Immature natural killer cell (primary cell): ENCODE data around the gene RAPGEF5. TPM values are rescaled to one million over a fixed set of nuclear protein-coding genes. Genes with fewer than 3 reads are reported as not detected.

Experiments used
- DNase-seq, 3 donors: peaks; one replicate each; pipeline ENCODE4 v3.0.0; 2022; ENCODE audit warnings: mixed read lengths in 1 of 3
- H3K27ac Mint-ChIP-seq, 6 donors: one replicate each; pipeline ENCODE4 v1.8.0; 2020; ENCODE audit warnings: mixed read lengths in 6 of 6, mild to moderate bottlenecking in 5 of 6, inconsistent platforms in 4 of 6, moderate library complexity in 3 of 6
- H3K27me3 Mint-ChIP-seq, 3 donors: one replicate each; pipeline ENCODE4 v1.8.0; 2020 to 2021; ENCODE audit warnings: low read depth in 3 of 3, mild to moderate bottlenecking in 3 of 3, mixed read lengths in 3 of 3, moderate library complexity in 3 of 3, inconsistent platforms in 1 of 3
- H3K36me3 Mint-ChIP-seq, 3 donors: one replicate each; pipeline ENCODE4 v1.8.0; 2020; ENCODE audit warnings: mixed read lengths in 3 of 3, inconsistent platforms in 2 of 3, mild to moderate bottlenecking in 2 of 3
- H3K4me1 Mint-ChIP-seq, 2 donors: one replicate each; pipeline ENCODE4 v1.8.0; 2020; ENCODE audit warnings: inconsistent platforms in 2 of 2, mild to moderate bottlenecking in 2 of 2, mixed read lengths in 2 of 2, moderate library complexity in 1 of 2
- H3K4me3 Mint-ChIP-seq, 5 donors: one replicate each; pipeline ENCODE4 v1.8.0; 2020; ENCODE audit warnings: mild to moderate bottlenecking in 5 of 5, mixed read lengths in 5 of 5, inconsistent platforms in 3 of 5, moderate library complexity in 3 of 5
- H3K9me3 Mint-ChIP-seq, 6 donors: one replicate each; pipeline ENCODE4 v1.8.0; 2020; ENCODE audit warnings: mild to moderate bottlenecking in 6 of 6, mixed read lengths in 6 of 6, inconsistent platforms in 4 of 6, moderate library complexity in 3 of 6
- polyA plus RNA-seq, 3 donors: library from polyadenylated mRNA; unstranded; fragments of 300-500 nt; fragmentation: Illumina TruSeq; gene quantifications; one replicate each; pipeline ENCODE4 v1.2.3, GENCODE V29; 2021

Gene RAPGEF5
- polyA plus RNA-seq, 3 donors from 2014 or later, result 0.11 TPM; not detected in 2

DNA sequence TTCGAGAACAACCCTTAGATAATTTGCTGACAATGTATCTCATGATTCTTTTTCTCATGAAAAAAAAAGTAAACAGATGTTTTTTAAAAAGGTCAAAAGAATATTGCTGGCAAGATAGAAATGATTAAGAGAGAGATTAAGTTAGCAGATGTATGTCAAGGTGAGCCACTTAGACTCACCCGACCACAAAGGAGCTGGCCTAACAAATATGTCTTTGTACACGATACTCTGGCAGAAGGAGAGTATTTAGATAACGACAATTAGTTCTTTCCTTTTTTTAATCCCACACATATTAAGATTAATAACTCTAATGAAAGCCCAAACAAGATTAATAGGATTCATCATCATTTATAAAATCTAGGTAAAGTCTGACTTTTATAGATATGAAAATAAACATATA lies 156.7 kb downstream of the RAPGEF5 start:
- H3K27me3 Mint-ChIP-seq, result peaks cover 0 to 9% (median 0%) of the 10 kb centered on the region in 3 donors
- no peak overlapping the region for H3K4me3 Mint-ChIP-seq
- no peaks in the 10 kb centered on the region for H3K36me3 Mint-ChIP-seq
- no peaks in the 10 kb centered on the region for H3K4me1 Mint-ChIP-seq
- DNase-seq, result no peak
- no peak overlapping the region for H3K27ac Mint-ChIP-seq
- peaks cover 0 to 2% (median 0%) of the 10 kb centered on the region in 6 donors for H3K9me3 Mint-ChIP-seq

DNA sequence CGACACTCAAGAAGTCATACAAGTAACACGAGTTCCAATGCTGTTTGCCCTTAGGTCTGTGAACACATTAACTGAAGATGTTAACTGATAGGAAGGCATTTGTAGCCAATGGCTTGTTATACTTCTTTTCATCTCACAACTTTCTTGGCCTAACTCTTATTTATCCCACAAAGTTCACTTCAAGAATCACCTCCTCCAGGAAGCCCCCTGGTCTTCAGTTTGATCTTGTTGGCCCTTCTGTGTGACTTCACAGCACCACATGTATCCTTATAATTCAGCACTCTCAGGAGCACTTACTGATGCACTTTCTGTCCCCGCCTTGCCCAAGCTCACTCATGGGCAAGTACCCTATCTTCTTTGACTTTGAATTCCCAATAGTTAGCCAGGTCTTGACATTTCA lies 159.6 kb downstream of the RAPGEF5 start:
- Mint-ChIP-seq H3K9me3 (no peaks in the 10 kb centered on the region), H3K36me3 (no peaks in the 10 kb centered on the region), H3K4me3 (no peak overlapping the region), H3K27me3 (peaks cover 0 to 9% (median 0%) of the 10 kb centered on the region in 3 donors), H3K27ac (no peak overlapping the region), H3K4me1 (no peaks in the 10 kb centered on the region)
- DNase-seq, result no peak

DNA sequence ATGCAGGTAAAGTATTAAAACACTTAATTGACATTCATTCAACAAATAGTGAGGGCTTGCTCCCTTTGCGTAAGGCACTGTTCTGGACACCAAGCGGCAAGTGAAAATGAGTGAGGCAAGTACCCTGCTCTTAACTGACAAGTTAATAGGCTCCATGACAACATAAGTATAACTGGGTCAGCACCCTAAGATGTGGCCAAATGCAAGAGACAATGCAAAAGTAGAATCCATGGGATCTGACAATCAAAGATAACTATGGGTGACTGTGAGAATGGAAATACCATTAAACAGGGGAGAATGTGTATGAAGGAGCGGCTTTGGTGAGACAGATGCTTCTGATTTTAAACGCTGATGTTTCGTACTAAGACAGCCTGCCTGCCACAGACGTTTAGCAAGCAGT lies 160.5 kb downstream of the RAPGEF5 start:
- no peak overlapping the region for H3K4me3 Mint-ChIP-seq
- no peak overlapping the region for H3K27ac Mint-ChIP-seq
- peaks cover 0 to 9% (median 0%) of the 10 kb centered on the region in 3 donors for H3K27me3 Mint-ChIP-seq
- no peaks in the 10 kb centered on the region for H3K36me3 Mint-ChIP-seq
- H3K9me3 Mint-ChIP-seq, result no peaks in the 10 kb centered on the region
- no peaks in the 10 kb centered on the region for H3K4me1 Mint-ChIP-seq
- DNase-seq, result no peak

DNA sequence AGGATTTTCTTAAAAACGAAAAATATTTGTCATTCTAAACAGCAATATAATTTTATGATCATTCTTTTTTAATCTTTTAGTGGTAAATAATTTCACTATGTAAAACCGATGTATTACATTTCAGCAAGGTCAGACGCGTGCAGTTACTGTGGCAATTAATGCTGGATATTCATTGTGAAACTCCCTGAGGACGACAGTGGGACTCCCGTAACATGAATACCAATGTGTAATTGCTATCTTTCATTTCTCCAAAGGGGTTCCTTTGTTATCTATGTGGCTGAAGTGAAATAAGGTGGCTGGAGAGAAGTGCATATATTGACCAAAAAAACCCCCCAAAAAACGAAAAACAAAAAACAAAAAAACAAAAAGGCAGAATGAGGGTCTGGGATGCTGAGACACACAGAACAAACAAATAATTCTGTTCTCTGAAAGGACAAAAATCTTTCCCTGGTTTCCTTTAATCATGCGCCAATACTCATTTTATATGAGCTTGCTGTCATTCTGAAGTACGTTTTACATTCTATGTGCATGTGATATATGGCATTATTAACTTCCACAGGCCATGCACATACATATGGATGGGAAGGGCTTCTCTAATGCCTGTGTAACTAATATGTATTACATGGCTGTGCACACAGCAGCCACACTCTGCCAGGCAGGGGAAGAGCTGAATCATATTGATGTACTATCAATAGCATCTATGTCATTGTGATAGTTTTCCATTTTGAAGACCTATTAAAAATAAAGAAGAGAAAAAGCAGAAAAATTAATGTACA lies 161.4 kb downstream of the RAPGEF5 start:
- H3K27me3 Mint-ChIP-seq, result peaks cover 0 to 6% (median 0%) of the 10 kb centered on the region in 3 donors
- H3K27ac Mint-ChIP-seq, result no peak overlapping the region
- H3K4me1 Mint-ChIP-seq, result no peaks in the 10 kb centered on the region
- no peaks in the 10 kb centered on the region for H3K36me3 Mint-ChIP-seq
- no peaks in the 10 kb centered on the region for H3K9me3 Mint-ChIP-seq
- no peak for DNase-seq
- H3K4me3 Mint-ChIP-seq, result no peak overlapping the region

DNA sequence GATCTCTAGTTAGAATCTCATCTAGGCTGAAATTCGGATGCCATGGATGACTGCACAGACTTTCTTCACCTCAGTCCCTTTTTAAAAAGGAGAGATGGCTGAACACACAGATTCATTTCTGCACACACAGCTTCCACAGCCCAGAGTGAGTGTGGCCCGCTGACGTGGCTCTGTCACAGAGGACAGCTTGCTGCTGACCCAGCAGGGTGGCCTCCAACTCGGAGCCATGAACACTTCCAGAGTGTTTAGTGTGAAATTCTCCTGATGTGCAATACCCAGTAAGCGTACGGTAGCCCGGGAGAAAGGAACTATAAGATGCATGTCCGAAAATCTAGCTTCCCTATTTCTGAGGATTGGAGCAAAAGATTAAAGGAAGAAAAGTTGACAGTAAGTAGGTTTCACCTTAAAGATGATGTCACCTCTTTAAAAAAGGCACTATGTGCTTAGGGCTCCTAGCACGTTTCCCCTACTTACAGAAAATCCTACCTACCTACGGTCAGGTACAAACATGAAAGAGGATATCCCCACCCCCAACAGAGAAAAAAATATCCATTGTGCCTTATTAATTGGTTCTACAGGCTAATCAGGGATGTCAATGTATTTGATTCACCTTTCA lies 162.2 kb downstream of the RAPGEF5 start:
- no peaks in the 10 kb centered on the region for H3K9me3 Mint-ChIP-seq
- no peak overlapping the region for H3K27ac Mint-ChIP-seq
- H3K4me1 Mint-ChIP-seq, result no peaks in the 10 kb centered on the region

DNA sequence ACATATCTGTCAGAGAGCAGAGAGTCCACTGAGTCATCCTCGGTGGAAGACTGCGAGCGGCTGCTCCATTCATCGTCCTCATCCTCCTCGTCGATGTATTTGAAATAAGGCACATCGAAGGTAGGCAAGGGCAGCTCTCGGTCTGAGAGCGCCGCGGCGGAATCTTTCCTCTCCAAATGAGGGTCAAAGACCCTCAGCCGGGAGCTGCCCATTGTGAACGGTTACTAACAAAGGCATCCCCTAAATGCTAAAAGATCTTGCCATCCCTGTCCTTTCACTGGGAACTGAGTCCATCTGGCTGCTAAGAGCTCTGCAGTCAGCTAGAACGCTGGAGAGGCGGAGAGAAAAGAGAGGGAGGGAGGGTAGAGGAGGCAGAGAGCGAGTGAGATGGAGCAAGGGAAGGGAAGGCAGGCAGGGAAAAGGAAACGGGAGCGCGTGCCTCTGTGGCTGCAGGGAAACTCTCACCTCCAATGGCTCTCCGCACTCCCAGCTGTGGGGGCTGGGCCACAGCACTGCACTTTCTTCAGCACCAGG lies 163.4 kb downstream of the RAPGEF5 start:
- H3K27me3 Mint-ChIP-seq, result peaks cover 0 to 2% (median 0%) of the 10 kb centered on the region in 3 donors
- H3K9me3 Mint-ChIP-seq, result no peaks in the 10 kb centered on the region
- no peak for DNase-seq
- H3K27ac Mint-ChIP-seq, result no peak overlapping the region
- no peak overlapping the region for H3K4me3 Mint-ChIP-seq
- H3K36me3 Mint-ChIP-seq, result no peaks in the 10 kb centered on the region
- no peaks in the 10 kb centered on the region for H3K4me1 Mint-ChIP-seq

More for the DNA sequence above, 162.2 kb downstream of the RAPGEF5 start:
- H3K27me3 Mint-ChIP-seq, result peaks cover 0 to 6% (median 0%) of the 10 kb centered on the region in 3 donors
- DNase-seq, result no peak
- no peak overlapping the region for H3K4me3 Mint-ChIP-seq
- no peaks in the 10 kb centered on the region for H3K36me3 Mint-ChIP-seq

DNA sequence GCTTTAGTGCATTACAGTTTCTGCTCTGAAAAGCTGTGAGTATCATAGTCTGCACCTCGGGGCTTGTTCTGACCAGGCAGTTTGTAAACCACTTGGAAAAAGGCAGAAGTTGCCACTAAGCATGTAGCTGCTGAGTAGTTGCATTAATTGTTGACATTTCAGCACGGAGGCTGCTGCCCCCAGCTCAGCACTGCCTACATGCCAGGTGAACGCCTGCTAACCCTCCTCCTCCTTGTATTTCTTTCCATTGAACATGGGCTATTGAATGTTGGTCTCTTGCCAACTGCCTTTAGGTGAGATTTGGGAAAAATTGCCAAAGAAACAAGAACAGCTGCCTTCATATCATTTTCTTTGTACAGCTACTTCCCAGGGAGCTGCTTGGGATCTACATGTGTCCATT lies 164.2 kb downstream of the RAPGEF5 start:
- Mint-ChIP-seq H3K27me3 (peaks cover 0 to 2% (median 0%) of the 10 kb centered on the region in 3 donors), H3K27ac (no peak overlapping the region), H3K9me3 (no peaks in the 10 kb centered on the region), H3K4me1 (no peaks in the 10 kb centered on the region), H3K36me3 (no peaks in the 10 kb centered on the region), H3K4me3 (no peak overlapping the region)
- DNase-seq, result no peak

DNA sequence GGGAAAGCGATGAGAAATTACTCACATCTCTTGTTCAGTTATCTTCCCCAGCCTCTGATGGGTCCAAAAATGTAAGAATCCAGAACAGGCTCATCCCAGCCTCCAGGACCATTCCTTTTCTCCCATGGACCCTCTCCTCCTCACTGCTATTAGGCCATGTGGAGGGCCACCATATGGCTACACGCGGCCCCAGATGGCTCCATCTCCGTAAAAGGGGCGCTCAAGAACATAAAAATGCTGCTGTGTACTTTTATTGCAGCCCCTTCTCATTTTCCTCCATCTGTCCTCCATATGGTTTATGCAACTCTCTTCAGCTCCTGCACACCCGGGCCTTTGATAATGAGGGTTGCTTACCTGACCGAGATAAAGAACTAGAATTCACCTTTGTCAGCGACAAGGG lies 166.2 kb downstream of the RAPGEF5 start:
- Mint-ChIP-seq H3K4me3 (no peak overlapping the region), H3K9me3 (no peaks in the 10 kb centered on the region), H3K4me1 (no peaks in the 10 kb centered on the region), H3K36me3 (no peaks in the 10 kb centered on the region), H3K27ac (no peak overlapping the region), H3K27me3 (no peaks in the 10 kb centered on the region)
- no peak for DNase-seq

DNA sequence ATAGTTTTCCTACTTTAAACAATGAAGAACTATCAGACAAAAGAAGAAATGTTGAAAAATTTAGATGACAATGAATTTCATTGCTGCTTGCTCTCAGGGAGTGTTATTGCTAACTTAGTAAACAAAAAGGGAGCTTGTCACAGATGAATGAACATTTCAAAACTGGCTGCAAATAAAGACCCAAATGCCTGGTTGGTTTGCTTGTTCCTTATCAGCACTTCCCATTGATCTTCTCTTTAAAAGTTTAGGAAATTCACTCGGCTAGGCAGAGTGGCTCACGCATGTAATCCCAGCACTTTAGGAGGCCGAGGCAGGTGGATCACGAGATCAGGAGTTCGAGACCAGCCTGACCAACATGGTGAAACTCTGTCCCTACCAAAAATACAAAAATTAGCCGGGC lies 167.2 kb downstream of the RAPGEF5 start:
- Mint-ChIP-seq H3K27ac (no peak overlapping the region), H3K4me1 (no peaks in the 10 kb centered on the region), H3K9me3 (no peaks in the 10 kb centered on the region), H3K27me3 (peaks cover 0 to 5% (median 1%) of the 10 kb centered on the region in 3 donors), H3K4me3 (no peak overlapping the region), H3K36me3 (no peaks in the 10 kb centered on the region)
- no peak for DNase-seq

DNA sequence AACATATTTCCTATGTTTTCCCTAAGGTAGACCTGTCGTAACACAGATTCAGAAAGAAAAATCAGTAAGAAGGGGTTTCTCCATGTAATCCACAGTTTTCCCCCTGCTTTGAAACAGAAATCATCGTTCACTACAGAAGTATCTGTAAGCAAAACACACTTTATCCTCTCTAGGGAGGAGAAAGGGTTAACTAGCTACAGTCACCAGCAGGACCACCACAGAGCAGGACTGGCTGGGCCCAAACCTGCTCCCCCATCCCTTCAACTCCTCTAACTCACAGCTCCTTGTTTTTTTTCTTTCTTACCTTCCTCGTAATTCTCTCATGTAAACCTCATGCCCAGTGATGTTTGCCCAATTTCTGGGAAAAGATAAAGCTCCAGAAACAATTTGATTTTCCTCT lies 167.7 kb downstream of the RAPGEF5 start:
- no peak for DNase-seq
- Mint-ChIP-seq H3K27ac (no peak overlapping the region), H3K4me3 (no peak overlapping the region), H3K27me3 (peaks cover 0 to 5% (median 1%) of the 10 kb centered on the region in 3 donors), H3K9me3 (no peaks in the 10 kb centered on the region), H3K36me3 (no peaks in the 10 kb centered on the region), H3K4me1 (no peaks in the 10 kb centered on the region)

DNA sequence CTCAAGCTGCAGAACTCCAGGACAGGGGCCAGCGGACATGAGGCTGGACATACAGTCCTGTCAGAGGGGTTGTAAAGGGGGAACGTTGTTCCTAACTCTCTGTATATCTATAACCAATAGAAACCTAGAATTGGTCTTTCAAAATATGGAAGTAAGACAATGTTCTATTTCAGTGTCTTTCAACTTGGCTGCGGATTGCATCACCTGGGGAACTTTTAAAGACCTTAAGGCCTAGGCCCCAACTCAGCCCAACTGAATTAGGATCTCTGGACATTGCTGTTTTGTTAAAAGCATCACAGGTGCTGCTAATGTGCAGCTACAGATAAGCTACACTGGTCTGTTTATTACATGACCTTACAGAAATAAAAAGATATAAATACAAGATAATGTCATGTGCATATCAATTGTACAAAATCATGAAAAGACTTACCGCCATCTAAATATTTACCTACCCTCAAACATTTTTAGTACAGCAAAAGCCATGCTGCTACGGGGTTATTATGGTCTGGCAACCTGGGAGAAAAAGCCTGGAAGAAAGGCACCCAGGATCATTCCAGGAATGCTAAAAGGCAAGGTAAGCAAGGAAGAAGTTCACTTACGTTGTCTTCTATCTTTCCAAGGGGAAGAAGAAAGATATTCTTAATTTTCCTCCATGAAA lies 169.1 kb downstream of the RAPGEF5 start:
- Mint-ChIP-seq H3K36me3 (no peaks in the 10 kb centered on the region), H3K27me3 (peaks cover 0 to 5% (median 1%) of the 10 kb centered on the region in 3 donors), H3K27ac (no peak overlapping the region), H3K4me3 (no peak overlapping the region), H3K4me1 (peaks cover 0 to 7% of the 10 kb centered on the region in 2 donors), H3K9me3 (no peaks in the 10 kb centered on the region)
- no peak for DNase-seq

DNA sequence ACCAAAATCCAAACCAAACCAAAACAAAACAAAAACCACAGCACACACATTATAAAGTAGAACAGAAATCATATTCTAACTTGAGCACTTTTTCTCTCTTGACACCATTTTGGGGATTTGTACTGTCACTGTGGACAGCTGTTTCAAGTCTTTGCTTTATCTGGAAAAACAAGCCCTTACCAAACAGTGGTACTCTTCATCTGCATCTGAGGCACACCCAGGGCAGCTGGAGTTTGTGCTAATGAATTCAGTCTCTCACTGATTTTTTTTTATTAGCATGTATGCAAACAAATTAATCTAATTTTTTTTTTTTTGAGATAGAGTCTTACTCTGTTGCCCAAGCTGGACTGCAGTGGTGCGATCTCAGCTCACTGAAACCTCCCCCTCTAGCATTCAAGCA lies 171.4 kb downstream of the RAPGEF5 start:
- H3K36me3 Mint-ChIP-seq, result no peaks in the 10 kb centered on the region
- H3K27ac Mint-ChIP-seq, result no peak overlapping the region
- no peak for DNase-seq
- no peaks in the 10 kb centered on the region for H3K9me3 Mint-ChIP-seq
- peaks cover 0 to 13% (median 3%) of the 10 kb centered on the region in 3 donors for H3K27me3 Mint-ChIP-seq
- no peak overlapping the region for H3K4me3 Mint-ChIP-seq
- H3K4me1 Mint-ChIP-seq, result peaks cover 0 to 7% of the 10 kb centered on the region in 2 donors

DNA sequence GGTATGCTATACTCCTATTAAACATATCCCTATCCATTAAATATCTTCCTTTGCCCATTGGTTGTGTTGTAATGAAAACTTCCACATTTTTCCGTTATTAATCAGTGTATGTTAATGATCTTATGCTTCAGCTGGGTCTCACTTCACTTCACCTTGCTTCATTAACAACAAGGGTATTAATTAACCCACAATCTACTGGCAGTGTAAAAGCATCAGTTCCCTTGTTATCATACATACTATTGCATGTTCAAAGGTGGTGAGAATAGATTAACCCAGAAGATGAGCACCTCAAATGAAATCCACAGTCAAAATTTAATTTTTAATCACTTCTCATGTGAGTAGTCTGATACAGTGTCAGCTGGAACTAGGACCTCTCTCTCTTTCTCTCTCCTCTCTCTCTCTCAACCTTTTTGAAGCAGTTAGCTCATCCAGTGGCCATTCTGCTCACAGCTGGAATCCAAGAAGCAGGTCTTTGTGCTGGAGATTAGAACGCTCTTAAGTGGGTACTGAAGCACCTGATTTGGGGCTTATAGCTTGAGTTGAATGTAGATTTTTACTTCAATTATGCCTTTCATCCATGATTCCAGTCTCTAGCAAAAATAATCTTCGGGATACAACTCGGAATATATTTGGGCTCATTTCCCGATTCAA lies 172.3 kb downstream of the RAPGEF5 start:
- Mint-ChIP-seq H3K9me3 (no peaks in the 10 kb centered on the region), H3K36me3 (no peaks in the 10 kb centered on the region)

More for the DNA sequence above, 172.3 kb downstream of the RAPGEF5 start:
- peaks cover 0 to 8% of the 10 kb centered on the region in 2 donors for H3K4me1 Mint-ChIP-seq
- no peak for DNase-seq
- H3K27ac Mint-ChIP-seq, result no peak overlapping the region
- H3K4me3 Mint-ChIP-seq, result no peak overlapping the region
- peaks cover under 1 to 15% (median 3%) of the 10 kb centered on the region in 3 donors for H3K27me3 Mint-ChIP-seq
